Measurements from ENCODE around the gene ADAM33.

The ADAM33 gene

GRCh38 chr20:3663858-3664257, 18.0 kb downstream of the ADAM33 start:
- DNase-seq (ENCODE audit: low read depth in 2 of 2), result no peak

- DNase-seq (ENCODE audit: low read depth in 2 of 2), result no peak
These were observed 18.6 kb downstream of the ADAM33 start, which contains the start of gene GFRA4 for GRCh38 chr20:3663031-3663701. Gene GFRA4 (minus strand): TSS chr20:3663399. CDS start chr20:3663399, 0 bp downstream.

- DNase-seq (ENCODE audit: low read depth in 2 of 2), result no peak
These were observed 19.8 kb downstream of the ADAM33 start for GRCh38 chr20:3661814-3662665.

- DNase-seq (ENCODE audit: low read depth in 2 of 2), result no peak
These were observed 20.6 kb downstream of the ADAM33 start for GRCh38 chr20:3661060-3661813.

- no peak for DNase-seq (ENCODE audit: low read depth in 2 of 2)
These were observed 21.3 kb downstream of the ADAM33 start for GRCh38 chr20:3660262-3661059.

- no peak for DNase-seq (ENCODE audit: low read depth in 2 of 2)
These were observed 22.1 kb downstream of the ADAM33 start for GRCh38 chr20:3659492-3660261.

GRCh38 chr20:3658716-3659491, 22.9 kb downstream of the ADAM33 start:
- no peak for DNase-seq (ENCODE audit: low read depth in 2 of 2)

GRCh38 chr20:3658019-3658715, 23.6 kb downstream of the ADAM33 start:
- DNase-seq (ENCODE audit: low read depth in 2 of 2), result no peak

GRCh38 chr20:3655131-3655405, 26.7 kb downstream of the ADAM33 start:
- no peak for DNase-seq (ENCODE audit: low read depth in 2 of 2)

GRCh38 chr20:3654326-3655130, 27.3 kb downstream of the ADAM33 start:
- DNase-seq (ENCODE audit: low read depth in 2 of 2), result no peak

- no peak for DNase-seq (ENCODE audit: low read depth in 2 of 2)
These were observed 27.9 kb downstream of the ADAM33 start for GRCh38 chr20:3653921-3654320.

GRCh38 chr20:3652676-3653596, 28.9 kb downstream of the ADAM33 start:
- no peak for DNase-seq (ENCODE audit: low read depth in 2 of 2)

GRCh38 chr20:3652221-3652620, 29.6 kb downstream of the ADAM33 start:
- no peak for DNase-seq (ENCODE audit: low read depth in 2 of 2)

GRCh38 chr20:3651204-3651962, 30.4 kb downstream of the ADAM33 start:
- no peak for DNase-seq (ENCODE audit: low read depth in 2 of 2)

GRCh38 chr20:3648951-3649350, 32.9 kb downstream of the ADAM33 start:
- DNase-seq (ENCODE audit: low read depth in 2 of 2), result no peak

GRCh38 chr20:3647473-3647872, 34.3 kb downstream of the ADAM33 start:
- no peak for DNase-seq (ENCODE audit: low read depth in 2 of 2)

GRCh38 chr20:3646651-3647050, 35.2 kb downstream of the ADAM33 start:
- no peak for DNase-seq (ENCODE audit: low read depth in 2 of 2)
